PC-3 (cell line): ENCODE measurements around the gene PCDHGA10.

Experiments used
- CTCF ChIP-seq: fragments of 300-600 bp; sonication (generic); conservative IDR thresholded peaks from 2 replicates; pipeline ENCODE4 v1.5.1; 2017; ENCODE audit warnings: antibody characterized with exemption, low read depth, mild to moderate bottlenecking, low read length
- EZH2 ChIP-seq: fragments of 300-600 bp; sonication (generic); IDR thresholded peaks from one replicate; pipeline ENCODE4 v1.6.1; 2017; ENCODE audit warnings: antibody characterized with exemption, mild to moderate bottlenecking, low read length; ENCODE audit not compliant: unreplicated experiment

DNA sequence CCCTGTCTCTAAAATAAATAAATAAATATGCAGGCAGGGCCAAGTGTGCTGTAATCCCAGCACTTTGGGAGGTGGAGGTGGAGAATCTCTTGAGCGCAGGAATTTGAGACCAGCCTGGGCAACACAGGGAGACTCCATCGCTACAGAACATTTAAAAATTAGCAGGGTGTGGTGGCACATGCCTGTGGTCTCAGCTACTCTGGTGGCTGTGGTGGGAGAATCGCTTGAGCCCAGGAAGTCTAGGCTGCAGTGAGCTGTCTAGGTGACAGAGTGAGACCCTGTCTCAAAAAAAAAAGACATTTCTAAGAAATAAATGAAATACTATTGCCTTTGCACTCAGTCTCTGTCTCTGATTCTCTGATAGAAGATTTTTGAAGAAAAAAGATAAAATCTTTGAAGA, 1.2 kb upstream of the PCDHGA10 start:
- no peak for TF ChIP-seq CTCF
- TF ChIP-seq EZH2: no peak
